ENCODE data around the gene PIP.
"Not testable (repeated sequence)": the region's sequence is repeated elsewhere in the genome, so short reads cannot be mapped to it uniquely, and the experiment has no call there.

PIP gene

DNA sequence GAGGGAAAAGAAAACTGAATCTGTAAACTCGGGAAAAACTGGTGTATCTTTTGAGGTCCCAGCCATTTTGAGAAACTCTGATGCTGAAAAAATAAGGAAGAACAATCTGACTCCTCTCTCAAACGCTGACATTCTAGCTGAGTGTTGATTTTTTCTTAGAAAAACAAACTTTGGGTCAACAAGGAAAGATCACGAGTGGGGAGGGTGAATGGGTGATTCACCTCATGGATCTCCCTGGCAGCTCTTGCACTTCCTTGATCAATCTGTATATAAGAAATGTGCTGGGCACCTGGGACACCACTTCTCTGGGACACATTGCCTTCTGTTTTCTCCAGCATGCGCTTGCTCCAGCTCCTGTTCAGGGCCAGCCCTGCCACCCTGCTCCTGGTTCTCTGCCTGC, at the start of gene PIP:
TSS of gene PIP (plus strand) at position 297 of the 400 bp plus-strand sequence. CDS start at position 337, 40 bp downstream.
- no peak for DNase-seq (ENCODE audit: low spot score)

DNA sequence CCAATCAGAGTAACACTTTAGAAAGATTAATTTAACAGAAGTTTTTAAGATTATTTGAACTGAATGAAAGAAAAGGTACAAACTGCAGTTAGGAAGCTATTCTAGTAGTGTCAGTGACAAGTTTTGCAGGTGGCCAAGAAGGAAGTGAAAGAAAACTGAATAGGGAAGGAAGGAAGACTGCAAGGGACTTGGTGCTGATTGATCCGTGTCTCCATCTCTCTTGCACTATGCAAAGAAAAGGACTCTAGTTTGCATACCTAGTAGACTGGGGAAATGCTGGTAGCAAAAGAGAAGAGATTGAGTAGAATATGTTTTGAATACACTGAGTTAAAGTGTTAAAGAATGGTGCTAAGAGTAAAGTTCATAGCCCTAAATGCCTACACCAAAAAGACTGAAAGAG, 46.8 kb upstream of the PIP start:
- DNase-seq (ENCODE audit: low spot score), result no peak

DNA sequence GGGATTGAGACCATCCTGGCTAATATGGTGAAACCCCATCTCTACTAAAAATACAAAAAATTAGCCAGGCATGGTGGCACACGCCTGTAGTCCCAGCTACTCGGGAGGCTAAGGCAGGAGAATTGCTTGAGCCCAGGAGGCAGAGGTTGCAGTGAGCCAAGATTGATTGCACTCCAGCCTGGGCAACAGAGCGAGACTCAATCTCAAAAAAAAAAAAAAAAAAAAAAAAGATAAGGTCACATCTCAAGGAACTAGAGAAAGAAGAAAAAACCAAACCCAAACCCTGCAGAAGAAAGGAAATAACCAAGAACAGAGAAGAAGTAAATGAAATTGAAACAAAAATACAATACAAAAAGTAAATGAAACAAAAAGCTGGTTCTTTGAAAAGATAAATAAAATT, 46.3 kb upstream of the PIP start:
- not testable (repeated sequence) for DNase-seq (ENCODE audit: low spot score)

- DNase-seq (ENCODE audit: low spot score), result not testable (repeated sequence)
These were observed 43.2 kb upstream of the PIP start for GRCh38 chr7:143088549-143089231.

- DNase-seq (ENCODE audit: low spot score), result no peak
These were observed 35.7 kb upstream of the PIP start for GRCh38 chr7:143096146-143096545.

GRCh38 chr7:143099579-143099978, 32.3 kb upstream of the PIP start:
- DNase-seq (ENCODE audit: low spot score), result not testable (repeated sequence)

GRCh38 chr7:143104759-143105158, 27.1 kb upstream of the PIP start:
- no peak for DNase-seq (ENCODE audit: low spot score)

DNA sequence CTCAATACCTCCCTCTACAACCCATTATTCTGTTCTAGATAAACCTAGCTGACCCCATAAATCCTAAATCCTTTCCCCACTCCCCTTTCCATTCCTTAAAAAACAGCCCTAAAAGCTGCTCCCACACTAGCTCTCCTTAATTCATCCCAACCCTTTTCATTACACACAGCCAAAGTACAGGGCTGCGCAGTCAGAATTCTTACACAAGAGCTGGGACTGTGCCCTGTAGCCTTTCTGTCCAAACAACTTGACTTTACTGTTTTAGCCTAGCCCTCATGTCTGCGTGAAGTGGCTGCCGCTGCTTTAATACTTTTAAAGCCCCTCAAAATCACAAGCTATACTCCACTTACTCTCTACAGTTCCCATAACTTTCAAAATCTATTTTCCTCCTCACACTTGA, 23.9 kb upstream of the PIP start:
- not testable (repeated sequence) for DNase-seq (ENCODE audit: low spot score)

GRCh38 chr7:143117395-143117794, 14.5 kb upstream of the PIP start:
- no peak for DNase-seq (ENCODE audit: low spot score)

DNA sequence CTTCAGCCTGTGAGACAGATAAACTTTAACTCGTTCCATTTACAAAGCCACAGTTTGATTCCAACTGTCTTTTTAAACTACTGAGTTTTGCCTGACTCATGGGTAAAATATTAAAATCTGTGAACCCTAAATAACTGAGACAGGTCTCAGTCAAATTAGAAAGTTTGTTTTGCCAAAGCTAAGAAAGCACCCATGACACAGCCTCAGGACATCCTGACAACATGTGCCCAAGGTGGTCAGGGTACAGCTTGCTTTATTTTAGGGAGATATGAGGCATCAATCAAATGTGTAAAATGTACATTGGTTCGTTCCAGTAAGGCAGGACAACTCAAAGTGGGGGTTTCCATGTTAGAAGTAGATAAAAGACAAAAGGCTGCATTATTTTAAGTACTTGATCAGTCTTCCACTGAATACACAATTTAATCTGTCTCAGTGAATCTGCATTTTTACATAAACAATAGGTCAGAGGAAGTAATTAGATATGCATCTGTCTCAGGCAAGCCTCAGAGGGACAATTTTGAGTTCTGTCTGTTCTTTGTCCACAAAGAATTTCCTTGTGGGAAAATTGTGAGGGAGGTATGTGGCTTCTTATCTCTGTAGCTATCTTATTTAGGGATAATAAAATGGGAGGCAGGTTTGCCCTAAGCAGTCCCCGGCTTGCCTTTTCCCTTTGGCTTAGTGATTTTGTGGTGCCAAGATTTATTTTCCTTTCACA, 11.0 kb upstream of the PIP start:
- DNase-seq (ENCODE audit: low spot score), result no peak

DNA sequence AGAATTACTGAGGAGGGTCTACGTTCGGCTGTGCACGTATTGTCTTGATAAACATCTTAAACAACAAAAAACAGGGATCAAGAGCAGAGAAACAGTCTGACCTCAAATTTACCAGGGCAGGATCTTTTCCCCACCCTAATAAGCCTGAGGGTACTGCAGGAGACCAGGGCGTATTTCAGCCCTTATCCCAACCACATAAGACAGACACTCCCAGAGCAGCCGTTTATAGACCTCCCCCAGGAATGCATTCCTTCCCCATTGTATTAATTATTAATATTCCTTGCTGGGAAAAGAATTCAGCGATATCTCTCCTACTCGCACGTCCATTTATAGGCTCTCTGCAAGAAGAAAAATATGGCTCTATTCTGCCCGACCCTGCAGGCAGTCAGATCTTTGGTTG, 8.6 kb upstream of the PIP start:
- DNase-seq (ENCODE audit: low spot score), result not testable (repeated sequence)

GRCh38 chr7:143126146-143126545, 5.7 kb upstream of the PIP start:
- DNase-seq (ENCODE audit: low spot score), result no peak

- no peak for DNase-seq (ENCODE audit: low spot score)
These were observed 2.8 kb upstream of the PIP start for GRCh38 chr7:143129051-143129450.

- no peak for DNase-seq (ENCODE audit: low spot score)
These were observed 2.4 kb upstream of the PIP start for GRCh38 chr7:143129477-143129876.

- DNase-seq (ENCODE audit: low spot score), result no peak
These were observed 1.3 kb upstream of the PIP start for GRCh38 chr7:143130541-143130940.

DNA sequence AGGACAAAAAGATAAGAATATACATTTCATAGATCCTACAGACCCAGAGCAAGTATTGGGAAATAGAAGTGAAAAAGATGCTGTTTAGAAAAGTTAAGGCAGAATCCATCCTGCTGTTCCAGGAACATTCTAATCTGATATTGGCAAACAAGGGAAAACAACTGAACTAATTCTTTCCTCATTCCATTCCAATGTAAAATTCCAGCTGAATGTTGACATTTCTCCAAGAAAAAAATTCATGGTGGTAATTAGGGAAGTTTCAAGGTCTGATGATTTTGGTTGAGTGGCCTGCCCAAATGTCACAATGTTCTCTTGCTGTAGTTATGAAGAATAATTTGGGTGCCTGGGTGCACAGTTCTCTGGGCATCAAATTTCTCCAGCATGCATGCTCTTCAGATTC, 15.2 kb downstream of the PIP start:
- no peak for DNase-seq (ENCODE audit: low spot score)

DNA sequence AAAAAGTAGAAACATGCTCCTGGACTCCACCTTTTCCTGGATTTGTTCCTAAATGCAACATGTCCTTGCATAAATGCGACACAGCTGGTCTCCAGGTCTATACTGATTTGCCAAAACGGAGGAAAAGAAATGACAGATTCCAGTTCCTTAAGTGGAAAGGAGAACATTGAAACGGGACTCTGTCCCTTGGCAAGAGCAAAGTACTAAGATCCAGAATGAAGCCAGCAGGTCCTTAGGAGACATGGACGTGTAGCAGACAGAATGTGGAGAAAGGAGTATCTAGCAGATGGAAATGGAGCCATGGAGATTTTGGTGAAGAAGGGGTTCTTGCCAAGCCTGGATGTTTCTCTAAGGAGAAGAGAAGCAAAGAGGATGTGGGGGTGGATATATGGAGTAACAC, 16.2 kb downstream of the PIP start:
- DNase-seq (ENCODE audit: low spot score), result no peak

DNA sequence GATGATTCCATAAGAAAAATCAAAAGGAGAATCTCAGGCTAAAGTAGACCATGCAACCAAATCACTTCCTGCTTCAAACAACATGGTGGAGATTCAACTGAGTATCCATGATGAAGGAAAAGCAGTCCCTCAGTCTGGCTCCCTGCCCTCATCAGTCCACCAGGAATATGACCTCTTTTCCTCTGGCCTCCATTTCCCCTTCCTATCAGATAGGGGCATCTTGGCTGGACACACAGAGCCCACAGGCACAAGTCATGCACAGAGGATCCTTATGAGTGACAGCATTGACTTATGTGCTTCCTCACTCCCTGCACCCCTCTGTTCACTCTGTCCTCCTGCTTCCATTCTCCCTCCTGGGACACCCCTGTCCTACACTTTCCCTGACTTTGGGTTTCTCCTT, 16.8 kb downstream of the PIP start:
- no peak for DNase-seq (ENCODE audit: low spot score)

DNA sequence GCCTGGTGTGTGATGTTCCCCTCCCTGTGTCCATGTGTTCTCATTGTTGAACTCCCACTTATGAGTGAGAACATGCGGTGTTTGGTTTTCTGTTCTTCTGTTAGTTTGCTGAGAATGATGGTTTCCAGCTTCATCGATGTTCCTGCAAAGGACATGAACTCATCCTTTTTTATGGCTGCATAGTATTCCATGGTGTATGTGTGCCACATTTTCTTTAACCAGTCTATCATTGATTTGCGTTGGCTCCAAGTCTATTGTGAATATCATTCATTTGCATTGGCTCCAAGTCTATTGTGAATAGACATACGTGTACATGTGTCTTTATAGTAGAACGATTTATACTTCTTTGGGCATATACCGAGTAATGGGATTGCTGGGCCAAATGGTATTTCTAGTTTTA, 18.8 kb downstream of the PIP start:
- DNase-seq (ENCODE audit: low spot score), result not testable (repeated sequence)

GRCh38 chr7:143158617-143159016, 26.7 kb downstream of the PIP start:
- DNase-seq (ENCODE audit: low spot score), result not testable (repeated sequence)

DNA sequence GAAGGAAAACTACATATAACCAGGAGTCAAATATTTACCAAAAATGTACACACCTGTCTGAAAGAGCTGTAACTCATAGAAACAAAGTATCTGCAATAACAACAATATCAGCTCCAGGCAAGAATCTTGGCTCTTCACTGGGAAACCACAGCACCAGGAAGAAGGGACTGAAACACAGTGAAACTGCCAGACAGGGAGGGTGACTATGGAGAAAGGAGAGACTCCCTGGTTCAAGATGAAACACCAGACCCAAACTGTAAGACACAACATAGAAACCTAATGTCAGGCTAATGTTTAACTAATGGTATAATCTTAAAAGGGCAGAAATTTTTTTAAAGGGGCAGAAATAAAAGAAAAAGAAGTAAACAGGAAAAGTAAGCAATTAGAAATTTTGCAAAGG, 39.8 kb downstream of the PIP start:
- DNase-seq (ENCODE audit: low spot score), result no peak

- no peak for DNase-seq (ENCODE audit: low spot score)
These were observed 40.5 kb downstream of the PIP start for GRCh38 chr7:143172354-143172753.

- DNase-seq (ENCODE audit: low spot score), result no peak
These were observed 44.3 kb downstream of the PIP start for GRCh38 chr7:143176128-143176527.

All from ecto neural progenitor cell (in vitro differentiated cells).